HCT116 (cell line): ENCODE results near the gene TUBA1B. TPM values are rescaled to one million over a fixed set of nuclear protein-coding genes. Genes with fewer than 3 reads are reported as not detected.

ENCODE experiments used
- ATAC-seq: fragments of 200-7000 bp; cut with Tn5 transposase; 2 replicates; pipeline ENCODE4 v1.9.1; 2020; ENCODE audit warnings: mild to moderate bottlenecking, moderate library complexity
- BruUV-seq: library from RNA; stranded (reverse); fragments of 400-500 nt; replicated peaks from 2 replicates; lab custom pipeline; 2021; lab: Mats Ljungman, UMichigan
- CTCF ChIA-PET: fragments of 300-600 bp; sonication (Branson Sonifier 250); formaldehyde crosslinking; loops from one replicate; lab custom pipeline; 2021; ENCODE audit warnings: antibody characterized with exemption; lab: Charles Lee
- POLR2A ChIA-PET: fragments of 300-600, 350-600 bp; sonication (Branson Sonifier 250); formaldehyde crosslinking; loops from one replicate; lab custom pipeline; 2021; ENCODE audit warnings: antibody characterized with exemption; lab: Charles Lee
- RAD21 ChIA-PET, 2 experiments: fragments of 300-600 bp; sonication (Branson Sonifier 250); formaldehyde crosslinking; loops; one replicate each; lab custom pipeline; 2023; ENCODE audit warnings: low total read pairs in 2 of 2; ENCODE audit not compliant: uncharacterized antibody in 2 of 2, unreplicated experiment in 2 of 2, low non-redundant PET in 1 of 2; lab: Charles Lee
- DNase-seq: peaks from one replicate; pipeline ENCODE4 v3.0.0-alpha.2; 2010; ENCODE audit warnings: low read depth, low spot score
- H2AFZ ChIP-seq: fragments of 200-600 bp; shearing (Covaris generic), sonication (generic); 2 replicates; pipeline ENCODE4 v1.6.1; 2017; ENCODE audit warnings: low read depth, mixed run types, mixed read lengths, antibody characterized with exemption, low read length; ENCODE audit not compliant: poor library complexity, severe bottlenecking
- H3K27ac ChIP-seq: 2 replicates; pipeline ENCODE4 v1.5.1; 2012; ENCODE audit warnings: low read depth, low read length
- H3K27me3 ChIP-seq: fragments of 200-600 bp; sonication (generic); 2 replicates; pipeline ENCODE4 v1.6.1; 2016; ENCODE audit warnings: mixed run types, low read length, mixed read lengths; ENCODE audit not compliant: insufficient read depth
- H3K36me3 ChIP-seq, 2 experiments: fragments of 200-500 bp in 1 of 2; fragments of 200-600 bp in 1 of 2; sonication (Bioruptor generic) in 1 of 2; sonication (generic) in 1 of 2; 2 replicates each; pipeline versions ENCODE4 v1.5.1 to v1.6.1; 2014 to 2016; ENCODE audit warnings: low read length in 2 of 2, inconsistent platforms in 1 of 2, mixed read lengths in 1 of 2, mixed run types in 1 of 2; ENCODE audit not compliant: insufficient read depth in 2 of 2, control insufficient read depth in 1 of 2
- H3K4me1 ChIP-seq, 2 experiments: fragments of 200-600 bp in 1 of 2; sonication (generic) in 1 of 2; 2 replicates each; pipeline versions ENCODE4 v1.5.1 to v1.6.1; 2012 to 2017; ENCODE audit warnings: low read length in 2 of 2, inconsistent platforms in 1 of 2, mild to moderate bottlenecking in 1 of 2, mixed read lengths in 1 of 2, mixed run types in 1 of 2, moderate library complexity in 1 of 2; ENCODE audit not compliant: insufficient read depth in 2 of 2, control insufficient read depth in 1 of 2
- H3K4me2 ChIP-seq: fragments of 200-600 bp; sonication (generic); 2 replicates; pipeline ENCODE4 v1.6.1; 2017; ENCODE audit warnings: mixed run types, low read length, mixed read lengths
- H3K4me3 ChIP-seq, 2 experiments: fragments of 200-600 bp in 1 of 2; sonication (generic) in 1 of 2; replicated peaks in 1 of 2; 2 replicates each; pipeline ENCODE4 v1.5.1; 2011 to 2016; ENCODE audit warnings: low read length in 2 of 2, control low read depth in 1 of 2, low read depth in 1 of 2, mild to moderate bottlenecking in 1 of 2, mixed read lengths in 1 of 2, mixed run types in 1 of 2
- H3K79me2 ChIP-seq: fragments of 200-600 bp; sonication (generic); 2 replicates; pipeline ENCODE4 v1.6.1; 2017; ENCODE audit warnings: mild to moderate bottlenecking, mixed run types, low read length, moderate library complexity, mixed read lengths; ENCODE audit not compliant: insufficient read depth
- H3K9ac ChIP-seq: fragments of 200-600 bp; sonication (generic); 2 replicates; pipeline ENCODE4 v1.6.1; 2016; ENCODE audit warnings: low read length, mixed read lengths
- H3K9me2 ChIP-seq: fragments of 200-600 bp; sonication (generic), shearing (Covaris generic); 2 replicates; pipeline ENCODE4 v1.6.1; 2017; ENCODE audit warnings: mixed run types, mild to moderate bottlenecking, moderate library complexity; ENCODE audit not compliant: insufficient read depth
- H3K9me3 ChIP-seq, 2 experiments: fragments of 200-500 bp in 1 of 2; fragments of 200-600 bp in 1 of 2; sonication (Bioruptor generic) in 1 of 2; sonication (generic) in 1 of 2; 2 replicates each; pipeline ENCODE4 v1.6.1; 2014 to 2017; ENCODE audit warnings: low read length in 2 of 2, mixed read lengths in 2 of 2, inconsistent platforms in 1 of 2, low read depth in 1 of 2, mild to moderate bottlenecking in 1 of 2, mixed run types in 1 of 2, moderate library complexity in 1 of 2; ENCODE audit not compliant: control insufficient read depth in 1 of 2, insufficient read depth in 1 of 2
- H4K20me1 ChIP-seq: fragments of 200-600 bp; sonication (generic), shearing (Covaris generic); 2 replicates; pipeline ENCODE4 v1.6.1; 2017; ENCODE audit warnings: mixed run types, mild to moderate bottlenecking, moderate library complexity; ENCODE audit not compliant: insufficient read depth
- CTCF ChIP-seq, 3 experiments: fragments of 200-600 bp in 1 of 3; sonication (generic) in 1 of 3; IDR thresholded peaks in 2 of 3; conservative IDR thresholded peaks in 1 of 3; 2 replicates each; pipeline ENCODE4 v1.5.1; 2012 to 2017; ENCODE audit warnings: low read depth in 2 of 3, low read length in 2 of 3, antibody characterized with exemption in 1 of 3, borderline replicate concordance in 1 of 3, control low read depth in 1 of 3, mild to moderate bottlenecking in 1 of 3, mixed read lengths in 1 of 3, mixed run types in 1 of 3, moderate library complexity in 1 of 3; ENCODE audit not compliant: insufficient read depth in 1 of 3
- ELF1 ChIP-seq: IDR thresholded peaks from 2 replicates; pipeline ENCODE4 v1.6.1; 2012; ENCODE audit warnings: low read depth, borderline replicate concordance
- FOSL1 ChIP-seq: IDR thresholded peaks from 2 replicates; pipeline ENCODE4 v1.6.1; 2012; ENCODE audit warnings: low read depth
- MAX ChIP-seq: IDR thresholded peaks from 2 replicates; pipeline ENCODE4 v1.6.1; 2012
- REST ChIP-seq: IDR thresholded peaks from 2 replicates; pipeline ENCODE4 v1.6.1; 2012; ENCODE audit warnings: low read depth
- SIN3A ChIP-seq: IDR thresholded peaks from 2 replicates; pipeline ENCODE4 v1.6.1; 2012; ENCODE audit warnings: low read depth
- SRF ChIP-seq: IDR thresholded peaks from 2 replicates; pipeline ENCODE4 v1.6.1; 2012; ENCODE audit warnings: low read depth
- YY1 ChIP-seq: IDR thresholded peaks from 2 replicates; pipeline ENCODE4 v1.6.1; 2011; ENCODE audit warnings: low read length, low read depth, moderate library complexity, mild to moderate bottlenecking; ENCODE audit not compliant: insufficient replicate concordance; ENCODE audit errors: extremely low read depth
- ZBTB33 ChIP-seq: IDR thresholded peaks from 2 replicates; pipeline ENCODE4 v1.6.1; 2011; ENCODE audit warnings: mild to moderate bottlenecking, low read length, moderate library complexity; ENCODE audit not compliant: insufficient replicate concordance; ENCODE audit errors: extremely low read depth
- intact Hi-C: fragments of 100-400 bp; cut with micrococcal nuclease; formaldehyde crosslinking; loops from 2 replicates; pipeline ENCODE4 v1.10.0; 2022
- total RNA-seq: library from RNA; stranded (reverse); gene quantifications from one replicate; pipeline ENCODE4 v1.2.1, GENCODE V29; 2021; ENCODE audit not compliant: unreplicated experiment

The TUBA1B gene
- total RNA-seq, 1 experiment from 2014 or later: 1,628 TPM

- TF ChIP-seq ZBTB33 (no peak), SIN3A (no peak), YY1 (no peak), CTCF (IDR thresholded peaks at IDR 0.05 in 2 of 3, conservative IDR thresholded peaks at IDR 0.05 in 1 of 3; ENCODE audit: borderline replicate concordance in 1 of 3, insufficient read depth in 1 of 3, low read depth in 2 of 3, low read length in 2 of 3) (no peak)
These were observed 26.4 kb downstream of the TUBA1B start (continued) for GRCh38 chr12:49104822-49105221.

- no peaks in the 10 kb centered on the region for H3K9me3 ChIP-seq
- H3K4me3 ChIP-seq: no peak overlapping the region
- ATAC-seq (no peak), DNase-seq (no peak)
- no peak overlapping the region for H3K9ac ChIP-seq
- H3K36me3 ChIP-seq: peaks cover 10 to 12% of the 10 kb centered on the region in 2 experiments; a peak in 2 of 4 replicates
- RAD21 ChIA-PET: no interaction called here
- CTCF ChIA-PET: interaction anchor here (0.9 to 4.9 kb wide), 5 partner anchors 8 to 37 kb away, joined by 3 to 59 read pairs (median 9); partner anchors contain the start of gene LMBR1L
- no peaks in the 10 kb centered on the region for H3K9me2 ChIP-seq
- H2AFZ ChIP-seq: no peak overlapping the region
- H3K27me3 ChIP-seq: no peaks in the 10 kb centered on the region
- POLR2A ChIA-PET: no interaction called here
- intact Hi-C loops: no loop called here
- no peaks in the 10 kb centered on the region for H3K79me2 ChIP-seq
- no peaks in the 10 kb centered on the region for H3K4me1 ChIP-seq
- no TSS peak for BruUV-seq
- H3K4me2 ChIP-seq: no peak overlapping the region
- H3K27ac ChIP-seq: no peak overlapping the region
- no peaks in the 10 kb centered on the region for H4K20me1 ChIP-seq
- no peak for TF ChIP-seq REST
- no peak for TF ChIP-seq FOSL1
- no peak for TF ChIP-seq ELF1
- TF ChIP-seq MAX: no peak
- TF ChIP-seq SIN3A: no peak
- TF ChIP-seq SRF: no peak
- TF ChIP-seq, all 23 proteins: peak for 0
These were observed 30.8 kb downstream of the TUBA1B start for GRCh38 chr12:49100380-49100779.
